ENCODE results near the gene SEC11C. TPM values are rescaled to one million over a fixed set of nuclear protein-coding genes. Genes with fewer than 3 reads are reported as not detected.
A peak's percentile ranks its signal among the peaks of the same experiment; 100 is the strongest.
"Not testable (repeated sequence)": the region's sequence is repeated elsewhere in the genome, so short reads cannot be mapped to it uniquely, and the experiment has no call there.

The SEC11C gene
- total RNA-seq, 2 experiments from 2014 or later, result 49.0 to 52.5 TPM

GRCh38 chr18:59129951-59130703 lies 9.6 kb upstream of the SEC11C start:
- ATAC-seq (no peak), DNase-seq (no peak)
- CTCF ChIA-PET, result no interaction called here
- POLR2A ChIA-PET, result no interaction called here
- Mint-ChIP-seq H3K36me3 (ENCODE audit: low read depth) (no peaks in the 10 kb centered on the region), H3K27me3 (ENCODE audit: low read depth) (peaks cover 35% of the 10 kb centered on the region), H3K27ac (no peak overlapping the region), H3K9me3 (ENCODE audit: insufficient read depth) (no peaks in the 10 kb centered on the region), H3K4me3 (no peak overlapping the region), H3K4me1 (ENCODE audit: low read depth) (no peaks in the 10 kb centered on the region)

GRCh38 chr18:59132810-59133465 lies 6.7 kb upstream of the SEC11C start:
- no peak for ATAC-seq
- Mint-ChIP-seq H3K4me3 (no peak overlapping the region), H3K27me3 (ENCODE audit: low read depth) (peaks cover 38% of the 10 kb centered on the region), H3K9me3 (ENCODE audit: insufficient read depth) (no peaks in the 10 kb centered on the region), H3K4me1 (ENCODE audit: low read depth) (no peaks in the 10 kb centered on the region), H3K36me3 (ENCODE audit: low read depth) (no peaks in the 10 kb centered on the region), H3K27ac (no peak overlapping the region)
- CTCF ChIA-PET, result no interaction called here
- no peak for DNase-seq
- POLR2A ChIA-PET, result no interaction called here

GRCh38 chr18:59139291-59139614 lies 431 bp upstream of the SEC11C start:
- ChIA-PET CTCF (no interaction called here), POLR2A (interaction anchor here (0.6 kb wide), 1 partner anchor 760 kb away, joined by 3 read pairs; no protein-coding TSS in a partner anchor)
- peaks cover 42% of the 10 kb centered on the region for H3K4me1 Mint-ChIP-seq (ENCODE audit: low read depth)
- peak; percentile 91 for ATAC-seq
- H3K4me3 Mint-ChIP-seq, result peak overlapping the region; percentile 90
- peaks cover 11% of the 10 kb centered on the region for H3K27me3 Mint-ChIP-seq (ENCODE audit: low read depth)
- no peaks in the 10 kb centered on the region for H3K36me3 Mint-ChIP-seq (ENCODE audit: low read depth)
- DNase-seq, result peak; percentile 93
- no peaks in the 10 kb centered on the region for H3K9me3 Mint-ChIP-seq (ENCODE audit: insufficient read depth)
- peak overlapping the region; percentile 98 for H3K27ac Mint-ChIP-seq

GRCh38 chr18:59140302-59140885 lies 710 bp downstream of the SEC11C start:
- peak overlapping the region; percentile 98 for H3K27ac Mint-ChIP-seq
- no peaks in the 10 kb centered on the region for H3K9me3 Mint-ChIP-seq (ENCODE audit: insufficient read depth)
- peaks cover 11% of the 10 kb centered on the region for H3K27me3 Mint-ChIP-seq (ENCODE audit: low read depth)
- H3K36me3 Mint-ChIP-seq (ENCODE audit: low read depth), result no peaks in the 10 kb centered on the region
- POLR2A ChIA-PET, result interaction anchor here (0.7 kb wide), 1 partner anchor 56 kb away, joined by 3 read pairs; no protein-coding TSS in a partner anchor
- peak overlapping the region; percentile 90 for H3K4me3 Mint-ChIP-seq
- no peak for ATAC-seq
- peaks cover 44% of the 10 kb centered on the region for H3K4me1 Mint-ChIP-seq (ENCODE audit: low read depth)
- CTCF ChIA-PET, result interaction anchor here (1.3 to 1.5 kb wide), 3 partner anchors 9 to 55 kb away, joined by 3 to 4 read pairs (median 4); no protein-coding TSS in a partner anchor
- DNase-seq, result peak; percentile 33

- Mint-ChIP-seq H3K36me3 (ENCODE audit: low read depth) (no peaks in the 10 kb centered on the region), H3K27ac (no peak overlapping the region), H3K27me3 (ENCODE audit: low read depth) (peaks cover 6% of the 10 kb centered on the region), H3K9me3 (ENCODE audit: insufficient read depth) (no peaks in the 10 kb centered on the region), H3K4me3 (peak overlapping the region; percentile 90), H3K4me1 (ENCODE audit: low read depth) (peaks cover 46% of the 10 kb centered on the region)
- POLR2A ChIA-PET, result no interaction called here
- DNase-seq (no peak), ATAC-seq (no peak)
- CTCF ChIA-PET, result interaction anchor here (1.3 to 1.5 kb wide), 3 partner anchors 8 to 56 kb away, joined by 3 to 4 read pairs (median 4); no protein-coding TSS in a partner anchor
These were observed 1.8 kb downstream of the SEC11C start for GRCh38 chr18:59141294-59142068.

- Mint-ChIP-seq H3K27me3 (ENCODE audit: low read depth) (peaks cover 2% of the 10 kb centered on the region), H3K4me3 (peak overlapping the region; percentile 31), H3K9me3 (ENCODE audit: insufficient read depth) (no peaks in the 10 kb centered on the region), H3K4me1 (ENCODE audit: low read depth) (peaks cover 46% of the 10 kb centered on the region), H3K27ac (peak overlapping the region; percentile 58), H3K36me3 (ENCODE audit: low read depth) (no peaks in the 10 kb centered on the region)
- CTCF ChIA-PET, result no interaction called here
- DNase-seq (no peak), ATAC-seq (no peak)
- POLR2A ChIA-PET, result no interaction called here
These were observed 2.6 kb downstream of the SEC11C start for GRCh38 chr18:59142274-59142673.

- Mint-ChIP-seq H3K4me1 (ENCODE audit: low read depth) (peaks cover 49% of the 10 kb centered on the region), H3K27ac (peak overlapping the region; percentile 58)
- H3K27me3 Mint-ChIP-seq (ENCODE audit: low read depth); POLR2A ChIA-PET; H3K4me3 Mint-ChIP-seq; DNase-seq; ATAC-seq; H3K9me3 Mint-ChIP-seq (ENCODE audit: insufficient read depth); H3K36me3 Mint-ChIP-seq (ENCODE audit: low read depth): not testable (repeated sequence)
- CTCF ChIA-PET, result interaction anchor here (1.1 kb wide), 1 partner anchor 122 kb away, joined by 3 read pairs; no protein-coding TSS in a partner anchor
These were observed 3.2 kb downstream of the SEC11C start for GRCh38 chr18:59142800-59143416.

GRCh38 chr18:59143441-59143840 lies 3.8 kb downstream of the SEC11C start:
- POLR2A ChIA-PET, result no interaction called here
- no peaks in the 10 kb centered on the region for H3K36me3 Mint-ChIP-seq (ENCODE audit: low read depth)
- H3K4me1 Mint-ChIP-seq (ENCODE audit: low read depth), result peaks cover 50% of the 10 kb centered on the region
- CTCF ChIA-PET, result interaction anchor here (1.1 kb wide), 1 partner anchor 122 kb away, joined by 3 read pairs; no protein-coding TSS in a partner anchor
- no peak for DNase-seq
- H3K9me3 Mint-ChIP-seq (ENCODE audit: insufficient read depth), result no peaks in the 10 kb centered on the region
- H3K4me3 Mint-ChIP-seq, result no peak overlapping the region
- H3K27me3 Mint-ChIP-seq (ENCODE audit: low read depth), result no peaks in the 10 kb centered on the region
- H3K27ac Mint-ChIP-seq, result no peak overlapping the region
- no peak for ATAC-seq

- Mint-ChIP-seq H3K36me3 (ENCODE audit: low read depth) (no peaks in the 10 kb centered on the region), H3K9me3 (ENCODE audit: insufficient read depth) (no peaks in the 10 kb centered on the region), H3K4me1 (ENCODE audit: low read depth) (peaks cover 51% of the 10 kb centered on the region), H3K27ac (no peak overlapping the region), H3K4me3 (no peak overlapping the region), H3K27me3 (ENCODE audit: low read depth) (no peaks in the 10 kb centered on the region)
- DNase-seq, result no peak
- no peak for ATAC-seq
- ChIA-PET POLR2A (interaction anchor here (0.6 kb wide), 1 partner anchor 64 kb away, joined by 3 read pairs; no protein-coding TSS in a partner anchor), CTCF (interaction anchor here (0.8 kb wide), 1 partner anchor 74 kb away, joined by 3 read pairs; no protein-coding TSS in a partner anchor)
These were observed 4.8 kb downstream of the SEC11C start for GRCh38 chr18:59144483-59144882.

GRCh38 chr18:59145055-59145454 lies 5.4 kb downstream of the SEC11C start:
- no peak for ATAC-seq
- ChIA-PET CTCF (no interaction called here), POLR2A (interaction anchor here (0.6 to 0.7 kb wide), 2 partner anchors 65 to 762 kb away, joined by 3 read pairs; no protein-coding TSS in a partner anchor)
- no peak overlapping the region for H3K4me3 Mint-ChIP-seq
- no peak overlapping the region for H3K27ac Mint-ChIP-seq
- no peak for DNase-seq
- peaks cover 52% of the 10 kb centered on the region for H3K4me1 Mint-ChIP-seq (ENCODE audit: low read depth)
- H3K27me3 Mint-ChIP-seq (ENCODE audit: low read depth), result no peaks in the 10 kb centered on the region
- no peaks in the 10 kb centered on the region for H3K36me3 Mint-ChIP-seq (ENCODE audit: low read depth)
- no peaks in the 10 kb centered on the region for H3K9me3 Mint-ChIP-seq (ENCODE audit: insufficient read depth)

GRCh38 chr18:59148192-59148591 lies 8.5 kb downstream of the SEC11C start:
- H3K36me3 Mint-ChIP-seq (ENCODE audit: low read depth), result peaks cover 9% of the 10 kb centered on the region
- no peaks in the 10 kb centered on the region for H3K9me3 Mint-ChIP-seq (ENCODE audit: insufficient read depth)
- DNase-seq (no peak), ATAC-seq (no peak)
- H3K27ac Mint-ChIP-seq, result peak overlapping the region; percentile 14
- peaks cover 34% of the 10 kb centered on the region for H3K4me1 Mint-ChIP-seq (ENCODE audit: low read depth)
- POLR2A ChIA-PET, result no interaction called here
- H3K27me3 Mint-ChIP-seq (ENCODE audit: low read depth), result no peaks in the 10 kb centered on the region
- no peak overlapping the region for H3K4me3 Mint-ChIP-seq
- CTCF ChIA-PET, result no interaction called here
